ENCODE data around the gene KCNQ4. TPM values are rescaled to one million over a fixed set of nuclear protein-coding genes. Genes with fewer than 3 reads are reported as not detected.

The KCNQ4 gene
- total and polyA plus RNA-seq, 2 of the 4 experiments (the other 2 are of a cell fraction), result 0.07 TPM; not detected in 1

GRCh38 chr1:40857737-40858136, 74.2 kb downstream of the KCNQ4 start:
- Histone ChIP-seq H4K8ac (ENCODE audit: low read depth in 2 of 2, low read length in 2 of 2) (no peak overlapping the region), H3K36me3 (ENCODE audit: control insufficient read depth, insufficient read depth, low read length) (no peaks in the 10 kb centered on the region), H2AFZ (replicated peaks; ENCODE audit: low read length, poor library complexity) (no peak overlapping the region), H3K27me3 (ENCODE audit: control insufficient read depth, insufficient read depth, low read length) (peaks cover 18% of the 10 kb centered on the region; the same call in 1 of the 2 replicates), H4K5ac (ENCODE audit: low read depth, low read length) (no peak overlapping the region), H2BK5ac (ENCODE audit: low read depth, low read length, poor library complexity, severe bottlenecking) (no peak overlapping the region), H3K4me3 (ENCODE audit: insufficient read depth, low read depth, low read length) (no peak overlapping the region), H4K20me1 (ENCODE audit: insufficient read depth, low read length) (no peaks in the 10 kb centered on the region), H3K9me1 (ENCODE audit: insufficient read depth, low read length) (no peaks in the 10 kb centered on the region; the same call in 1 of the 2 replicates), H3K56ac (ENCODE audit: extremely low read depth, insufficient read depth, low read length) (no peak overlapping the region), H2BK20ac (ENCODE audit: low read depth, low read length) (no peak overlapping the region), H2BK120ac (ENCODE audit: low read depth, low read length) (no peak overlapping the region), H3K79me1 (ENCODE audit: low read depth in 1 of 2, low read length in 2 of 2) (no peaks in the 10 kb centered on the region), H2AK9ac (replicated peaks; ENCODE audit: low read depth, low read length, poor library complexity) (no peak overlapping the region), H3K4me1 (ENCODE audit: control insufficient read depth, insufficient read depth, low read length) (0 out of 2 replicates have a peak, but pooled peaks cover 5% of the 10 kb centered on the region), H3K27ac (ENCODE audit: insufficient read depth, low read length) (no peak overlapping the region), H3K4ac (ENCODE audit: low read depth, low read length) (no peak overlapping the region), H3K14ac (replicated peaks; ENCODE audit: low read depth, low read length) (no peak overlapping the region), H2BK15ac (ENCODE audit: low read depth, low read length) (no peak overlapping the region), H3K9ac (ENCODE audit: low read depth, low read length) (no peak overlapping the region), H3K4me2 (ENCODE audit: low read depth, low read length) (no peak overlapping the region), H3K23ac (ENCODE audit: low read depth, low read length) (no peak overlapping the region), H3K9me3 (ENCODE audit: control insufficient read depth, insufficient read depth, low read length) (no peaks in the 10 kb centered on the region), H2AK5ac (ENCODE audit: low read depth, low read length) (no peak overlapping the region), H3K18ac (ENCODE audit: low read depth, low read length) (no peak overlapping the region), H4K91ac (ENCODE audit: insufficient read depth, low read depth, low read length) (no peak overlapping the region)
- ATAC-seq (ENCODE audit: low read depth) (no peak), DNase-seq (no peak)
- no TSS peak for BruUV-seq (replicated peaks)
- intact Hi-C loops (cut with micrococcal nuclease) (no loop called here), in situ Hi-C loops (cut with MboI; ENCODE audit: low sequenced_read_pairs) (no loop called here), dilution Hi-C loops (cut with HindIII; ENCODE audit: low sequenced_read_pairs, unreplicated experiment) (no loop called here)
- CTCF ChIA-PET, result interaction anchor here (1.4 kb wide), 1 partner anchor 91 kb away, joined by 4 read pairs; no protein-coding TSS in a partner anchor
- 71% methylated on average over 1 of the region's 2 CpGs; no CpG with 5 or more reads in 1 of the 2 experiments for WGBS, 2 experiments (ENCODE audit: extremely low coverage in 2 of 2, insufficient read length in 1 of 2)
- POLR2A ChIA-PET (ENCODE audit: unreplicated experiment), result no interaction called here
- TF ChIP-seq CEBPB (IDR thresholded peaks at IDR 0.05; ENCODE audit: low read depth, low read length) (no peak), ELK1 (IDR thresholded peaks at IDR 0.05; ENCODE audit: borderline replicate concordance, low read depth, low read length) (no peak), MXI1 (IDR thresholded peaks at IDR 0.05; ENCODE audit: borderline replicate concordance, low read depth, low read length) (no peak), BHLHE40 (IDR thresholded peaks at IDR 0.05; ENCODE audit: low read depth, low read length) (no peak), FOS (IDR thresholded peaks at IDR 0.05; ENCODE audit: low read depth, low read length) (no peak), RCOR1 (IDR thresholded peaks at IDR 0.05; ENCODE audit: insufficient replicate concordance, low read length) (no peak), MAFK (IDR thresholded peaks at IDR 0.05; ENCODE audit: low read depth, low read length) (no peak), POLR2A (IDR thresholded peaks at IDR 0.05; ENCODE audit: low read depth, low read length) (no peak), RFX5 (IDR thresholded peaks at IDR 0.05; ENCODE audit: low read depth, low read length) (no peak), SMC3 (IDR thresholded peaks at IDR 0.05; ENCODE audit: low read depth, low read length) (no peak)

All from IMR-90 (cell line).